C4-2B (cell line): ENCODE data around the gene ZNF821.

Experiments
- ZFX ChIP-seq: fragments of 450-650 bp; IDR thresholded peaks from 2 replicates; pipeline ENCODE4 v1.6.1; 2017
- TF ChIP-seq, protein P1 (sequence below): fragments of 450-650 bp; conservative IDR thresholded peaks from 2 replicates; pipeline ENCODE4 v1.5.1; 2017; ENCODE audit warnings: mild to moderate bottlenecking

DNA sequence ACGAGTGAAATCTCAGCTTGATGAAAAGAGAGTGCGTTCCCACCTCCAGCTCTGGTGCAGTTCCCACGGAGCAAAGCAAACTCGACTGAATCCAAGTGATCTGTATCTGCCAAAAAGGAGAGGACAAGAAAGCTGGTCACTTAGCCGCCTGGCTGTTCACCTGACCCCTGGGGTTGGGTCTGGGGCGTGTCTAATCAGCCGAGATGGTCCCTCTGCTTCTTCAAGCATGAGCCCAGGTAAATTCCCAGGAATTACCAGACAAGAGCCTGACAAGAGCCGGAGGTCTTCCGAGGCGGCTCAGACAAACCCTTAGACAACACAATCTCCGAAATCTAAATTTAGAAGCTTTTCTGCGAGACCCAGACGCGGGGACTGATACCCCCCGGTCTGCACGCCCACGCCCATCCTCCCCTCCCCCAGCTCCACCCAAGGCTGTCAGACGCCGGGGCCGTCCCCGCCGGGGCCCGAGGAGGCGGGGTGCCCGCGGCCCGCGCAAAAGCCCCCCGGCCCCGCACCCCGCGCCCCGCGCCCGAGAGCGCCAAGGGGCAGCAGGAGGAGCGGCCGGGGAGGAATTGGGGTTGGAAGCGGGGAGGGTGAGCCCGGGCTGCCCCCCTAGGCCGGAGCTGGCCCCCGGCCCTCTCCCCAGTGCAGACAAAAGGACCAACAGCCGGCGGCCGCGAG, 674 bp downstream of the ZNF821 start:
- TF ChIP-seq, protein P1, sequence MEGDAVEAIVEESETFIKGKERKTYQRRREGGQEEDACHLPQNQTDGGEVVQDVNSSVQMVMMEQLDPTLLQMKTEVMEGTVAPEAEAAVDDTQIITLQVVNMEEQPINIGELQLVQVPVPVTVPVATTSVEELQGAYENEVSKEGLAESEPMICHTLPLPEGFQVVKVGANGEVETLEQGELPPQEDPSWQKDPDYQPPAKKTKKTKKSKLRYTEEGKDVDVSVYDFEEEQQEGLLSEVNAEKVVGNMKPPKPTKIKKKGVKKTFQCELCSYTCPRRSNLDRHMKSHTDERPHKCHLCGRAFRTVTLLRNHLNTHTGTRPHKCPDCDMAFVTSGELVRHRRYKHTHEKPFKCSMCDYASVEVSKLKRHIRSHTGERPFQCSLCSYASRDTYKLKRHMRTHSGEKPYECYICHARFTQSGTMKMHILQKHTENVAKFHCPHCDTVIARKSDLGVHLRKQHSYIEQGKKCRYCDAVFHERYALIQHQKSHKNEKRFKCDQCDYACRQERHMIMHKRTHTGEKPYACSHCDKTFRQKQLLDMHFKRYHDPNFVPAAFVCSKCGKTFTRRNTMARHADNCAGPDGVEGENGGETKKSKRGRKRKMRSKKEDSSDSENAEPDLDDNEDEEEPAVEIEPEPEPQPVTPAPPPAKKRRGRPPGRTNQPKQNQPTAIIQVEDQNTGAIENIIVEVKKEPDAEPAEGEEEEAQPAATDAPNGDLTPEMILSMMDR = no peak
- no peak; the same call in 1 of the 2 replicates for TF ChIP-seq ZFX
